Fibroblast of villous mesenchyme (primary cell): ENCODE measurements around the gene ATXN10. TPM values are rescaled to one million over a fixed set of nuclear protein-coding genes. Genes with fewer than 3 reads are reported as not detected.

Experiments
- DNase-seq: peaks from one replicate; pipeline ENCODE4 v3.0.0-alpha.2; 2010; ENCODE audit warnings: low read depth
- H3K4me3 ChIP-seq: 2 replicates; pipeline ENCODE4 v1.5.1; 2011; ENCODE audit warnings: low read depth, mild to moderate bottlenecking, low read length
- total RNA-seq: library from RNA; depleted of rRNA; stranded (reverse); fragments of >200 nt; gene quantifications from 2 replicates; pipeline ENCODE4 v1.2.3, GENCODE V29; 2012
- TF ChIP-seq, protein P1 (sequence below): IDR thresholded peaks from 2 replicates; pipeline ENCODE4 v1.5.1; 2012; ENCODE audit warnings: low read depth, mild to moderate bottlenecking, low read length; ENCODE audit not compliant: insufficient read depth

The ATXN10 gene
- total RNA-seq, 1 donor: 190 TPM

GRCh38 chr22:45859231-45860161, 187.9 kb downstream of the ATXN10 start:
- H3K4me3 ChIP-seq: no peak overlapping the region
- TF ChIP-seq, protein P1, sequence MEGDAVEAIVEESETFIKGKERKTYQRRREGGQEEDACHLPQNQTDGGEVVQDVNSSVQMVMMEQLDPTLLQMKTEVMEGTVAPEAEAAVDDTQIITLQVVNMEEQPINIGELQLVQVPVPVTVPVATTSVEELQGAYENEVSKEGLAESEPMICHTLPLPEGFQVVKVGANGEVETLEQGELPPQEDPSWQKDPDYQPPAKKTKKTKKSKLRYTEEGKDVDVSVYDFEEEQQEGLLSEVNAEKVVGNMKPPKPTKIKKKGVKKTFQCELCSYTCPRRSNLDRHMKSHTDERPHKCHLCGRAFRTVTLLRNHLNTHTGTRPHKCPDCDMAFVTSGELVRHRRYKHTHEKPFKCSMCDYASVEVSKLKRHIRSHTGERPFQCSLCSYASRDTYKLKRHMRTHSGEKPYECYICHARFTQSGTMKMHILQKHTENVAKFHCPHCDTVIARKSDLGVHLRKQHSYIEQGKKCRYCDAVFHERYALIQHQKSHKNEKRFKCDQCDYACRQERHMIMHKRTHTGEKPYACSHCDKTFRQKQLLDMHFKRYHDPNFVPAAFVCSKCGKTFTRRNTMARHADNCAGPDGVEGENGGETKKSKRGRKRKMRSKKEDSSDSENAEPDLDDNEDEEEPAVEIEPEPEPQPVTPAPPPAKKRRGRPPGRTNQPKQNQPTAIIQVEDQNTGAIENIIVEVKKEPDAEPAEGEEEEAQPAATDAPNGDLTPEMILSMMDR: no peak
- DNase-seq: no peak

GRCh38 chr22:45860201-45860600, 188.6 kb downstream of the ATXN10 start:
- TF ChIP-seq, protein P1: no peak

GRCh38 chr22:45861259-45861658, 189.6 kb downstream of the ATXN10 start:
- no peak for DNase-seq
- no peak overlapping the region for H3K4me3 ChIP-seq
- TF ChIP-seq, protein P1: no peak

More at GRCh38 chr22:45860201-45860600, 188.6 kb downstream of the ATXN10 start:
- no peak for DNase-seq
- H3K4me3 ChIP-seq: no peak overlapping the region

GRCh38 chr22:45863981-45864751, 192.5 kb downstream of the ATXN10 start:
- TF ChIP-seq, protein P1: peak; percentile 95
- DNase-seq: peak; percentile 28
- H3K4me3 ChIP-seq: no peak overlapping the region

GRCh38 chr22:45864959-45865476, 193.4 kb downstream of the ATXN10 start:
- DNase-seq: no peak
- TF ChIP-seq, protein P1: no peak

DNA sequence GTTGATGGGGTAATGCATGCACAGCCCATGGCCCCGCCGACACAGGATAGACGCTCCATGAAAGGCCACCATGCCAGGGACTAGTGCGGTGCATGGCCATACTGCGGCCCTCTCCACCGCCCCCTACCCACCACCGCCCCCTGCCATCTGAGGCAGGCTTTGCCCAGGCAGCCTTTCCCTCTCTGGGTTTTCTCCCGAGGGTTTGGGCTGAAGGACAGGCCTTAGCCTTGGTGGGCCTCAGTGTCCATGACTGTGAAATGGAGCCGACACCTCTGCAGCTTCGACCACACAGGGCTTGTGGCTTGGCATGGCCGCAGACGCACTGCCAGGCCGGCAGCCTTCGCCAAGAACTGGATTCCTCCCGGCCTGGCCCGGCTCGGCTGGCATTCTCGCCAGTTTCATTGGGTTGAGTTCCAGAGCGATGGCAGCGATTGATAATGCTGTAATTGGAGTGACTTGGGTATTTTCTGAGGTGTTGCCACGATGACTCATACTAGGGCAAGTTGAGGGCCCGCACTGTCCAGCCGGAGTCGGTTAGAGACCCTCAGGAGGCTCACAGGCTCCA, 194.0 kb downstream of the ATXN10 start:
- no peak for DNase-seq
- TF ChIP-seq, protein P1: no peak
- H3K4me3 ChIP-seq: no peak overlapping the region

More at GRCh38 chr22:45864959-45865476, 193.4 kb downstream of the ATXN10 start:
- H3K4me3 ChIP-seq: no peak overlapping the region
